WTC11 (cell line): Measurements from ENCODE around the gene ABCC4. TPM values are rescaled to one million over a fixed set of nuclear protein-coding genes. Genes with fewer than 3 reads are reported as not detected.

ENCODE experiments used
- ATAC-seq: fragments of 200-7000 bp; cut with Tn5 transposase; 2 replicates; pipeline ENCODE4 v1.10.0; 2021; ENCODE audit warnings: mild to moderate bottlenecking, moderate library complexity
- CTCF ChIA-PET: fragments of 300-600 bp; sonication (Branson Sonifier 250); formaldehyde crosslinking; loops from one replicate; lab custom pipeline; 2021; ENCODE audit warnings: antibody characterized with exemption; lab: Charles Lee
- POLR2A ChIA-PET: fragments of 350-600 bp; sonication (Branson Sonifier 250); formaldehyde crosslinking; loops from one replicate; lab custom pipeline; 2021; ENCODE audit warnings: antibody characterized with exemption; lab: Charles Lee
- DNase-seq: peaks from one replicate; pipeline ENCODE4 v3.0.0; 2021; ENCODE audit warnings: low spot score
- H3K27ac Mint-ChIP-seq: 2 replicates; pipeline ENCODE4 v1.8.0; 2021; ENCODE audit warnings: mixed read lengths
- H3K27me3 Mint-ChIP-seq: 2 replicates; pipeline ENCODE4 v1.8.0; 2021; ENCODE audit warnings: low read depth, mild to moderate bottlenecking, moderate library complexity, mixed read lengths
- H3K36me3 Mint-ChIP-seq: 2 replicates; pipeline ENCODE4 v1.8.0; 2021; ENCODE audit warnings: mixed read lengths
- H3K4me1 Mint-ChIP-seq: 2 replicates; pipeline ENCODE4 v1.8.0; 2022; ENCODE audit warnings: mixed read lengths
- H3K4me3 Mint-ChIP-seq: 2 replicates; pipeline ENCODE4 v1.8.0; 2021; ENCODE audit warnings: mild to moderate bottlenecking, moderate library complexity, mixed read lengths
- H3K9me3 Mint-ChIP-seq: 2 replicates; pipeline ENCODE4 v1.8.0; 2021; ENCODE audit warnings: mixed read lengths
- EMX1 ChIP-seq: fragments of 250-450 bp; sonication (Bioruptor Pico); IDR thresholded peaks from 2 replicates; pipeline ENCODE4 v1.8.0; 2021; ENCODE audit warnings: mild to moderate bottlenecking
- ETV6 ChIP-seq: sonication (generic); formaldehyde crosslinking; IDR thresholded peaks from 2 replicates; pipeline ENCODE4 v1.8.1; 2022; ENCODE audit warnings: mild to moderate bottlenecking, missing genetic modification reagents
- FOXJ3 ChIP-seq: sonication (generic); formaldehyde crosslinking; IDR thresholded peaks from 2 replicates; pipeline ENCODE4 v1.9.0; 2021; ENCODE audit warnings: missing genetic modification reagents, mild to moderate bottlenecking, borderline replicate concordance
- FOXK1 ChIP-seq: sonication (generic); formaldehyde crosslinking; IDR thresholded peaks from 2 replicates; pipeline ENCODE4 v1.8.0; 2022; ENCODE audit warnings: mild to moderate bottlenecking, moderate library complexity, missing genetic modification reagents
- GABPB1 ChIP-seq: sonication (generic); formaldehyde crosslinking; IDR thresholded peaks from 2 replicates; pipeline ENCODE4 v1.8.1; 2023; ENCODE audit warnings: mild to moderate bottlenecking, missing genetic modification reagents
- GRHL2 ChIP-seq: fragments of 250-450 bp; sonication (Bioruptor Pico); IDR thresholded peaks from 2 replicates; pipeline ENCODE4 v1.8.0; 2022; ENCODE audit warnings: mild to moderate bottlenecking, moderate library complexity; ENCODE audit not compliant: insufficient replicate concordance, severe bottlenecking
- JAZF1 ChIP-seq: fragments of 250-450 bp; sonication (Bioruptor Pico); IDR thresholded peaks from 2 replicates; pipeline ENCODE4 v1.9.0; 2021; ENCODE audit warnings: moderate library complexity, mild to moderate bottlenecking, inconsistent platforms
- KAT7 ChIP-seq: sonication (generic); formaldehyde crosslinking; IDR thresholded peaks from 2 replicates; pipeline ENCODE4 v1.8.1; 2023; ENCODE audit warnings: missing genetic modification reagents, mild to moderate bottlenecking, borderline replicate concordance
- NFATC4 ChIP-seq: fragments of 250-450 bp; sonication (Bioruptor Pico); IDR thresholded peaks from 2 replicates; pipeline ENCODE4 v1.9.0; 2021; ENCODE audit warnings: mild to moderate bottlenecking
- NR2C2 ChIP-seq: sonication (generic); formaldehyde crosslinking; IDR thresholded peaks from 2 replicates; pipeline ENCODE4 v1.8.0; 2022; ENCODE audit warnings: mild to moderate bottlenecking, missing genetic modification reagents
- NR3C1 ChIP-seq: sonication (generic); formaldehyde crosslinking; conservative IDR thresholded peaks from 2 replicates; pipeline ENCODE4 v1.8.1; 2023; ENCODE audit warnings: low read depth, mild to moderate bottlenecking, missing genetic modification reagents
- SOX15 ChIP-seq: fragments of 250-450 bp; sonication (Bioruptor Pico); IDR thresholded peaks from 2 replicates; pipeline ENCODE4 v1.9.0; 2021; ENCODE audit warnings: mild to moderate bottlenecking
- ZBTB21 ChIP-seq: sonication (generic); formaldehyde crosslinking; IDR thresholded peaks from 2 replicates; pipeline ENCODE4 v1.8.1; 2023; ENCODE audit warnings: mild to moderate bottlenecking, missing genetic modification reagents, borderline replicate concordance
- ZNF121 ChIP-seq: sonication (generic); formaldehyde crosslinking; IDR thresholded peaks from 2 replicates; pipeline ENCODE4 v1.8.0; 2023; ENCODE audit warnings: missing genetic modification reagents
- ZNF317 ChIP-seq: sonication (generic); formaldehyde crosslinking; IDR thresholded peaks from 2 replicates; pipeline ENCODE4 v1.8.1; 2023; ENCODE audit warnings: low read depth, mild to moderate bottlenecking, moderate library complexity, missing genetic modification reagents, borderline replicate concordance
- ZNF671 ChIP-seq: fragments of 250-450 bp; sonication (Bioruptor Pico); IDR thresholded peaks from 2 replicates; pipeline ENCODE4 v1.8.0; 2021; ENCODE audit warnings: mild to moderate bottlenecking
- total RNA-seq: library from RNA; stranded (reverse); gene quantifications from 3 replicates; pipeline ENCODE4 v1.2.3, GENCODE V29; 2021
- TF ChIP-seq, protein P1 (sequence below): sonication (generic); formaldehyde crosslinking; IDR thresholded peaks from 2 replicates; pipeline ENCODE4 v1.8.1; 2022; ENCODE audit warnings: mild to moderate bottlenecking, moderate library complexity, missing genetic modification reagents
- TF ChIP-seq, protein P2 (sequence below): sonication (generic); formaldehyde crosslinking; conservative IDR thresholded peaks from 2 replicates; pipeline ENCODE4 v1.8.1; 2023; ENCODE audit warnings: mild to moderate bottlenecking, low read depth, missing genetic modification reagents, moderate library complexity
- TF ChIP-seq, protein P3 (sequence below): sonication (generic); formaldehyde crosslinking; IDR thresholded peaks from 2 replicates; pipeline ENCODE4 v1.8.1; 2022; ENCODE audit warnings: mild to moderate bottlenecking, missing genetic modification reagents, moderate library complexity, borderline replicate concordance
- TF ChIP-seq, protein P4 (sequence below): sonication (generic); formaldehyde crosslinking; IDR thresholded peaks from 2 replicates; pipeline ENCODE4 v1.8.0; 2022; ENCODE audit warnings: missing genetic modification reagents
- TF ChIP-seq, protein P5 (sequence below): fragments of 250-450 bp; sonication (Bioruptor Pico); IDR thresholded peaks from 2 replicates; pipeline ENCODE4 v1.9.0; 2021; ENCODE audit warnings: moderate library complexity, mild to moderate bottlenecking, inconsistent platforms, borderline replicate concordance
- TF ChIP-seq, protein P6 (sequence below): fragments of 250-450 bp; sonication (Bioruptor Pico); IDR thresholded peaks from 2 replicates; pipeline ENCODE4 v2.1.2; 2022; ENCODE audit warnings: mild to moderate bottlenecking, moderate library complexity
- TF ChIP-seq, protein P7 (sequence below): sonication (generic); formaldehyde crosslinking; IDR thresholded peaks from 2 replicates; pipeline ENCODE4 v1.8.0; 2022; ENCODE audit warnings: mild to moderate bottlenecking, missing genetic modification reagents

The ABCC4 gene
- total RNA-seq, 1 experiment from 2014 or later: 7.2 TPM

DNA sequence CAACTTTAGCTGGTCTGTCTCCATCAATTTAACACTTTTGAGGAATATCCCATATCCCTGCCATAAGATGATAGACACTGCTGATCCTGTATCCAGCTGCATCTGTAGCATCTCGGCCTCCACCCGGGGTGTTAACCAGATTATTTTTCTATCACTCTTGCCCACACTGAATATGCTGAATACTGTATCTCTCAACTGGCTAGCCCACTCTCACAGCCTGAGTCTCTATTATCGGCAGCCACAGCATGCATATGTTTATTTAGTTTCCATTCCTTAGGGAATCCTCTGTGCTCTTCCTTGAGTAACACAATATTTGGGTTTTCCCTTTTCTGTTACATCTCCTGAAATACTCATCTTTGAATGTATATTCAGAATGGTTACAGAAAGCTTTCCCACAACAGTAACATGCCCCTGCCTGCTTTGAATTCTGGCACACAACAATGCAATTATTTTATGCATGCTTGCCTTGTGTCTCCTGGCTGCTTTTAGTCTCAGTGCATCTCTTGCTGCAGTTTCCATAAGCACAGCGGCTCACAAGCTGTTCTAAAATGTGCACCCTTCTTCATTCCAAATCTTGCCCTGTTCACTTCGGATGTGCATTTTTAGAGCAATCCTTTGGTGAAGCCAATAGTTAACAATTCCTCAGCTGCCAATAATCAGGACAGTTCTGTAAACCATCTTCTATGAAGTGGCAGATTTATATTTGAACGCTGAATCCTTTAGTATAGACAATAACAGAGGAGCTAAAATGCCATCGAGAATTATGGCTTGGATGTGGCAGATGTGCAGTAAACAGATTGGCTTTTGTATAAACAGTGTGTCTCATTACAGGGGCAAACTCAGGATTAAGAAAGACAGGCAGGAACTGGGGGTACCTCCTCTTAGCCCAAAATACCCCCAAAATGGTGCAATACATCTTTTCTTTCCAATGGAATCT lies 327.0 kb downstream of the ABCC4 start:
- no peak for DNase-seq
- H3K4me1 Mint-ChIP-seq: peaks cover 28% of the 10 kb centered on the region
- H3K9me3 Mint-ChIP-seq: peaks cover 20% of the 10 kb centered on the region
- CTCF ChIA-PET: interaction anchor here (1.0 to 1.5 kb wide), 3 partner anchors 10 to 270 kb away, joined by 3 to 6 read pairs (median 3); no protein-coding TSS in a partner anchor
- H3K27me3 Mint-ChIP-seq: peaks cover 3% of the 10 kb centered on the region; the same call in 1 of the 2 replicates
- TF ChIP-seq FOXJ3 (CRISPR knock-in tag) (no peak), ETV6 (CRISPR knock-in tag) (no peak), ZNF121 (CRISPR knock-in tag) (no peak), JAZF1 (CRISPR knock-in tag) (no peak), NFATC4 (CRISPR knock-in tag) (no peak), ZNF671 (CRISPR knock-in tag) (no peak), EMX1 (no peak), GRHL2 (CRISPR knock-in tag) (no peak), SOX15 (CRISPR knock-in tag) (no peak)
- TF ChIP-seq, protein P1, sequence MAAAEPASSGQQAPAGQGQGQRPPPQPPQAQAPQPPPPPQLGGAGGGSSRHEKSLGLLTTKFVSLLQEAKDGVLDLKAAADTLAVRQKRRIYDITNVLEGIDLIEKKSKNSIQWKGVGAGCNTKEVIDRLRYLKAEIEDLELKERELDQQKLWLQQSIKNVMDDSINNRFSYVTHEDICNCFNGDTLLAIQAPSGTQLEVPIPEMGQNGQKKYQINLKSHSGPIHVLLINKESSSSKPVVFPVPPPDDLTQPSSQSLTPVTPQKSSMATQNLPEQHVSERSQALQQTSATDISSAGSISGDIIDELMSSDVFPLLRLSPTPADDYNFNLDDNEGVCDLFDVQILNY (CRISPR knock-in tag): no peak
- TF ChIP-seq, protein P2, sequence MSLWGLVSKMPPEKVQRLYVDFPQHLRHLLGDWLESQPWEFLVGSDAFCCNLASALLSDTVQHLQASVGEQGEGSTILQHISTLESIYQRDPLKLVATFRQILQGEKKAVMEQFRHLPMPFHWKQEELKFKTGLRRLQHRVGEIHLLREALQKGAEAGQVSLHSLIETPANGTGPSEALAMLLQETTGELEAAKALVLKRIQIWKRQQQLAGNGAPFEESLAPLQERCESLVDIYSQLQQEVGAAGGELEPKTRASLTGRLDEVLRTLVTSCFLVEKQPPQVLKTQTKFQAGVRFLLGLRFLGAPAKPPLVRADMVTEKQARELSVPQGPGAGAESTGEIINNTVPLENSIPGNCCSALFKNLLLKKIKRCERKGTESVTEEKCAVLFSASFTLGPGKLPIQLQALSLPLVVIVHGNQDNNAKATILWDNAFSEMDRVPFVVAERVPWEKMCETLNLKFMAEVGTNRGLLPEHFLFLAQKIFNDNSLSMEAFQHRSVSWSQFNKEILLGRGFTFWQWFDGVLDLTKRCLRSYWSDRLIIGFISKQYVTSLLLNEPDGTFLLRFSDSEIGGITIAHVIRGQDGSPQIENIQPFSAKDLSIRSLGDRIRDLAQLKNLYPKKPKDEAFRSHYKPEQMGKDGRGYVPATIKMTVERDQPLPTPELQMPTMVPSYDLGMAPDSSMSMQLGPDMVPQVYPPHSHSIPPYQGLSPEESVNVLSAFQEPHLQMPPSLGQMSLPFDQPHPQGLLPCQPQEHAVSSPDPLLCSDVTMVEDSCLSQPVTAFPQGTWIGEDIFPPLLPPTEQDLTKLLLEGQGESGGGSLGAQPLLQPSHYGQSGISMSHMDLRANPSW (CRISPR knock-in tag): no peak
- TF ChIP-seq, protein P3, sequence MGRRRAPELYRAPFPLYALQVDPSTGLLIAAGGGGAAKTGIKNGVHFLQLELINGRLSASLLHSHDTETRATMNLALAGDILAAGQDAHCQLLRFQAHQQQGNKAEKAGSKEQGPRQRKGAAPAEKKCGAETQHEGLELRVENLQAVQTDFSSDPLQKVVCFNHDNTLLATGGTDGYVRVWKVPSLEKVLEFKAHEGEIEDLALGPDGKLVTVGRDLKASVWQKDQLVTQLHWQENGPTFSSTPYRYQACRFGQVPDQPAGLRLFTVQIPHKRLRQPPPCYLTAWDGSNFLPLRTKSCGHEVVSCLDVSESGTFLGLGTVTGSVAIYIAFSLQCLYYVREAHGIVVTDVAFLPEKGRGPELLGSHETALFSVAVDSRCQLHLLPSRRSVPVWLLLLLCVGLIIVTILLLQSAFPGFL (CRISPR knock-in tag): no peak
- TF ChIP-seq, protein P4, sequence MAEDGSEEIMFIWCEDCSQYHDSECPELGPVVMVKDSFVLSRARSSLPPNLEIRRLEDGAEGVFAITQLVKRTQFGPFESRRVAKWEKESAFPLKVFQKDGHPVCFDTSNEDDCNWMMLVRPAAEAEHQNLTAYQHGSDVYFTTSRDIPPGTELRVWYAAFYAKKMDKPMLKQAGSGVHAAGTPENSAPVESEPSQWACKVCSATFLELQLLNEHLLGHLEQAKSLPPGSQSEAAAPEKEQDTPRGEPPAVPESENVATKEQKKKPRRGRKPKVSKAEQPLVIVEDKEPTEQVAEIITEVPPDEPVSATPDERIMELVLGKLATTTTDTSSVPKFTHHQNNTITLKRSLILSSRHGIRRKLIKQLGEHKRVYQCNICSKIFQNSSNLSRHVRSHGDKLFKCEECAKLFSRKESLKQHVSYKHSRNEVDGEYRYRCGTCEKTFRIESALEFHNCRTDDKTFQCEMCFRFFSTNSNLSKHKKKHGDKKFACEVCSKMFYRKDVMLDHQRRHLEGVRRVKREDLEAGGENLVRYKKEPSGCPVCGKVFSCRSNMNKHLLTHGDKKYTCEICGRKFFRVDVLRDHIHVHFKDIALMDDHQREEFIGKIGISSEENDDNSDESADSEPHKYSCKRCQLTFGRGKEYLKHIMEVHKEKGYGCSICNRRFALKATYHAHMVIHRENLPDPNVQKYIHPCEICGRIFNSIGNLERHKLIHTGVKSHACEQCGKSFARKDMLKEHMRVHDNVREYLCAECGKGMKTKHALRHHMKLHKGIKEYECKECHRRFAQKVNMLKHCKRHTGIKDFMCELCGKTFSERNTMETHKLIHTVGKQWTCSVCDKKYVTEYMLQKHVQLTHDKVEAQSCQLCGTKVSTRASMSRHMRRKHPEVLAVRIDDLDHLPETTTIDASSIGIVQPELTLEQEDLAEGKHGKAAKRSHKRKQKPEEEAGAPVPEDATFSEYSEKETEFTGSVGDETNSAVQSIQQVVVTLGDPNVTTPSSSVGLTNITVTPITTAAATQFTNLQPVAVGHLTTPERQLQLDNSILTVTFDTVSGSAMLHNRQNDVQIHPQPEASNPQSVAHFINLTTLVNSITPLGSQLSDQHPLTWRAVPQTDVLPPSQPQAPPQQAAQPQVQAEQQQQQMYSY (CRISPR knock-in tag): no peak
- TF ChIP-seq, protein P5, sequence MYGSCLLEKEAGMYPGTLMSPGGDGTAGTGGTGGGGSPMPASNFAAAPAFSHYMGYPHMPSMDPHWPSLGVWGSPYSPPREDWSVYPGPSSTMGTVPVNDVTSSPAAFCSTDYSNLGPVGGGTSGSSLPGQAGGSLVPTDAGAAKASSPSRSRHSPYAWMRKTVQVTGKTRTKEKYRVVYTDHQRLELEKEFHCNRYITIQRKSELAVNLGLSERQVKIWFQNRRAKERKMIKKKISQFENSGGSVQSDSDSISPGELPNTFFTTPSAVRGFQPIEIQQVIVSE (CRISPR knock-in tag): no peak
- TF ChIP-seq, all 79 proteins: peak for 0
- POLR2A ChIA-PET: interaction anchor here (0.6 kb wide), 1 partner anchor 261 kb away, joined by 3 read pairs; no protein-coding TSS in a partner anchor
- Mint-ChIP-seq H3K4me3 (no peak overlapping the region), H3K36me3 (peaks cover 8% of the 10 kb centered on the region; the same call in 1 of the 2 replicates), H3K27ac (no peak overlapping the region)
- no peak for ATAC-seq

DNA sequence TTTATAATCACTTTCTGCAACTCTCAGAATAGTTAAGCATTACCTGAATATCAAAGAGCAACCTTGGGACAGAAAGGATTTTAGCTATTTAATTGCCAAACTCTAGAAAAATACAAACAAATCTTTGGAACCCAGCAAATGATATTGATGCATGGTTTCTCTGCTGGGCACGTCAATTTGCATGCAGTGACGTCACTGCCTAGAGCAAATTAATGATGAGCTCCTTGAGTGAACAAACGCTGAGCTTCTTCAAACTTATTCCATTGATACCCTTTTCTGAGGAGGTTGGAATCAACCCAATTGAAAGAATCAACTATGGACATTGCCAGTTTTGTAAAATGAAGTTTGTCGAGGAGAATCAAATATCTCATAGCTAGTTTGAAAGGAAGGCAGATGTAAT lies 329.0 kb downstream of the ABCC4 start:
- Mint-ChIP-seq H3K9me3 (peaks cover 12% of the 10 kb centered on the region), H3K4me3 (no peak overlapping the region), H3K4me1 (peaks cover 36% of the 10 kb centered on the region), H3K27me3 (peaks cover 4% of the 10 kb centered on the region), H3K27ac (no peak overlapping the region), H3K36me3 (peaks cover 5% of the 10 kb centered on the region; the same call in 1 of the 2 replicates)
- ATAC-seq (no peak), DNase-seq (no peak)
- ChIA-PET POLR2A (no interaction called here), CTCF (interaction anchor here (0.7 to 2.0 kb wide), 3 partner anchors 217 to 731 kb away, joined by 4 to 6 read pairs (median 4); no protein-coding TSS in a partner anchor)
- TF ChIP-seq NR2C2 (CRISPR knock-in tag): no peak
- TF ChIP-seq NFATC4 (CRISPR knock-in tag): no peak
- no peak for TF ChIP-seq FOXK1 (CRISPR knock-in tag)
- TF ChIP-seq, protein P6, sequence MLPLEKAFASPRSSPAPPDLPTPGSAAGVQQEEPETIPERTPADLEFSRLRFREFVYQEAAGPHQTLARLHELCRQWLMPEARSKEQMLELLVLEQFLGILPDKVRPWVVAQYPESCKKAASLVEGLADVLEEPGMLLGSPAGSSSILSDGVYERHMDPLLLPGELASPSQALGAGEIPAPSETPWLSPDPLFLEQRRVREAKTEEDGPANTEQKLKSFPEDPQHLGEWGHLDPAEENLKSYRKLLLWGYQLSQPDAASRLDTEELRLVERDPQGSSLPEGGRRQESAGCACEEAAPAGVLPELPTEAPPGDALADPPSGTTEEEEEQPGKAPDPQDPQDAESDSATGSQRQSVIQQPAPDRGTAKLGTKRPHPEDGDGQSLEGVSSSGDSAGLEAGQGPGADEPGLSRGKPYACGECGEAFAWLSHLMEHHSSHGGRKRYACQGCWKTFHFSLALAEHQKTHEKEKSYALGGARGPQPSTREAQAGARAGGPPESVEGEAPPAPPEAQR (CRISPR knock-in tag): no peak
- TF ChIP-seq, protein P7, sequence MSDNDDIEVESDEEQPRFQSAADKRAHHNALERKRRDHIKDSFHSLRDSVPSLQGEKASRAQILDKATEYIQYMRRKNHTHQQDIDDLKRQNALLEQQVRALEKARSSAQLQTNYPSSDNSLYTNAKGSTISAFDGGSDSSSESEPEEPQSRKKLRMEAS: no peak
- TF ChIP-seq ZBTB21 (CRISPR knock-in tag): no peak
- no peak for TF ChIP-seq ZNF317 (CRISPR knock-in tag)
- no peak for TF ChIP-seq GABPB1 (CRISPR knock-in tag)
- TF ChIP-seq KAT7: no peak
- no peak for TF ChIP-seq NR3C1
